Activated T-cell treated with anti-CD3 and anti-CD28 coated beads for 24 hours (primary cell): ENCODE results near the gene RSPH4A.
A peak's percentile ranks its signal among the peaks of the same experiment; 100 is the strongest.
"Not testable (repeated sequence)": the region's sequence is repeated elsewhere in the genome, so short reads cannot be mapped to it uniquely, and the experiment has no call there.

Source experiments
- DNase-seq: peaks from one replicate; pipeline ENCODE4 v3.0.0-alpha.2; 2020; ENCODE audit warnings: low read depth

The RSPH4A gene

GRCh38 chr6:116615937-116616736, at the start of gene RSPH4A:
TSS of gene RSPH4A (plus strand) at chr6:116616479. CDS start at chr6:116616624, 145 bp downstream.
- peak; percentile 53 for DNase-seq

GRCh38 chr6:116568111-116568510, 48.2 kb upstream of the RSPH4A start:
- DNase-seq: no peak

- no peak for DNase-seq
Observed at GRCh38 chr6:116568821-116569755, 47.2 kb upstream of the RSPH4A start.

- DNase-seq: peak; percentile 97
Observed at GRCh38 chr6:116570856-116571682, 45.2 kb upstream of the RSPH4A start, which contains the start of gene RWDD1. TSS of gene RWDD1 (plus strand) at chr6:116571504. CDS start at chr6:116571583, 79 bp downstream.

- DNase-seq: no peak
Observed at GRCh38 chr6:116571683-116572000, 44.6 kb upstream of the RSPH4A start.

GRCh38 chr6:116572162-116572561, 44.1 kb upstream of the RSPH4A start:
- DNase-seq: no peak

GRCh38 chr6:116575227-116575626, 41.1 kb upstream of the RSPH4A start:
- DNase-seq: no peak

GRCh38 chr6:116577486-116577885, 38.8 kb upstream of the RSPH4A start:
- no peak for DNase-seq

GRCh38 chr6:116578335-116578734, 37.9 kb upstream of the RSPH4A start:
- DNase-seq: no peak

- DNase-seq: no peak
Observed at GRCh38 chr6:116579143-116579542, 37.1 kb upstream of the RSPH4A start.

GRCh38 chr6:116580198-116580597, 36.1 kb upstream of the RSPH4A start:
- no peak for DNase-seq

- DNase-seq: no peak
Observed at GRCh38 chr6:116586276-116586675, 30.0 kb upstream of the RSPH4A start.

GRCh38 chr6:116586738-116587137, 29.5 kb upstream of the RSPH4A start:
- DNase-seq: no peak

GRCh38 chr6:116595247-116595646, 21.0 kb upstream of the RSPH4A start:
- DNase-seq: no peak

GRCh38 chr6:116596815-116597214, 19.5 kb upstream of the RSPH4A start:
- no peak for DNase-seq

- DNase-seq: not testable (repeated sequence)
Observed at GRCh38 chr6:116603916-116604315, 12.4 kb upstream of the RSPH4A start.

GRCh38 chr6:116604868-116605267, 11.4 kb upstream of the RSPH4A start:
- not testable (repeated sequence) for DNase-seq

GRCh38 chr6:116605935-116606334, 10.3 kb upstream of the RSPH4A start:
- DNase-seq: no peak

- DNase-seq: no peak
Observed at GRCh38 chr6:116611056-116611455, 5.2 kb upstream of the RSPH4A start.

- DNase-seq: no peak
Observed at GRCh38 chr6:116616737-116617053, 416 bp downstream of the RSPH4A start.

- DNase-seq: no peak
Observed at GRCh38 chr6:116624036-116624805, 7.9 kb downstream of the RSPH4A start.
